Endothelial cell (in vitro differentiated cells): Measurements from ENCODE around the gene CFAP46. TPM values are rescaled to one million over a fixed set of nuclear protein-coding genes. Genes with fewer than 3 reads are reported as not detected.

Experiments
- DNase-seq: peaks from one replicate; pipeline ENCODE4 v3.0.0; 2021; ENCODE audit warnings: low spot score
- H3K27ac Mint-ChIP-seq: one replicate; pipeline ENCODE4 v1.8.0; 2021; ENCODE audit warnings: mixed read lengths, inconsistent platforms; ENCODE audit not compliant: unreplicated experiment
- H3K27me3 Mint-ChIP-seq: one replicate; pipeline ENCODE4 v1.8.0; 2021; ENCODE audit warnings: mild to moderate bottlenecking, moderate library complexity, mixed read lengths, inconsistent platforms; ENCODE audit not compliant: unreplicated experiment
- H3K36me3 Mint-ChIP-seq: one replicate; pipeline ENCODE4 v1.8.0; 2021; ENCODE audit warnings: mild to moderate bottlenecking, low read depth, mixed read lengths, inconsistent platforms; ENCODE audit not compliant: unreplicated experiment
- H3K4me1 Mint-ChIP-seq: one replicate; pipeline ENCODE4 v1.8.0; 2021; ENCODE audit warnings: mild to moderate bottlenecking, mixed read lengths, inconsistent platforms; ENCODE audit not compliant: unreplicated experiment
- H3K4me3 Mint-ChIP-seq: one replicate; pipeline ENCODE4 v1.8.0; 2021; ENCODE audit warnings: mild to moderate bottlenecking, mixed read lengths, inconsistent platforms; ENCODE audit not compliant: unreplicated experiment
- H3K9me3 Mint-ChIP-seq: one replicate; pipeline ENCODE4 v1.8.0; 2021; ENCODE audit warnings: mixed read lengths, inconsistent platforms; ENCODE audit not compliant: unreplicated experiment
- CTCF ChIP-seq: fragments of 200-600 bp; sonication (generic); IDR thresholded peaks from one replicate; pipeline ENCODE4 v1.5.0; 2021; ENCODE audit warnings: antibody characterized with exemption; ENCODE audit not compliant: unreplicated experiment
- total RNA-seq: library from RNA; stranded (reverse); fragmentation: NEBNext Ultra II Directional; extraction: Animal tissue kit (Norgen Biotek cat#: 25700); gene quantifications from one replicate; pipeline ENCODE4 v1.2.1, GENCODE V29; 2021; ENCODE audit not compliant: unreplicated experiment

CFAP46 gene
- total RNA-seq, 1 donor from 2014 or later = 0.95 TPM

GRCh38 chr10:132943791-132944404, 1.5 kb upstream of the CFAP46 start:
- H3K27me3 Mint-ChIP-seq = peaks cover 10% of the 10 kb centered on the region

GRCh38 chr10:132943058-132943790, 854 bp upstream of the CFAP46 start:
- DNase-seq = no peak
- TF ChIP-seq CTCF = no peak
- H3K4me1 Mint-ChIP-seq = peaks cover 3% of the 10 kb centered on the region
- H3K9me3 Mint-ChIP-seq = no peaks in the 10 kb centered on the region
- H3K27me3 Mint-ChIP-seq = peaks cover 10% of the 10 kb centered on the region
- peaks cover 8% of the 10 kb centered on the region for H3K36me3 Mint-ChIP-seq
- H3K4me3 Mint-ChIP-seq = peak overlapping the region; percentile 91
- H3K27ac Mint-ChIP-seq = no peak overlapping the region

More at GRCh38 chr10:132943791-132944404, 1.5 kb upstream of the CFAP46 start:
- no peaks in the 10 kb centered on the region for H3K9me3 Mint-ChIP-seq
- peaks cover 3% of the 10 kb centered on the region for H3K4me1 Mint-ChIP-seq
- H3K27ac Mint-ChIP-seq = no peak overlapping the region
- peaks cover 8% of the 10 kb centered on the region for H3K36me3 Mint-ChIP-seq
- TF ChIP-seq CTCF = no peak
- H3K4me3 Mint-ChIP-seq = peak overlapping the region; percentile 1
- no peak for DNase-seq

GRCh38 chr10:132941640-132942051, 724 bp downstream of the CFAP46 start:
- TF ChIP-seq CTCF = no peak
- Mint-ChIP-seq H3K9me3 (no peaks in the 10 kb centered on the region), H3K27me3 (peaks cover 10% of the 10 kb centered on the region), H3K27ac (no peak overlapping the region), H3K36me3 (peaks cover 3% of the 10 kb centered on the region), H3K4me1 (peaks cover 3% of the 10 kb centered on the region), H3K4me3 (peak overlapping the region; percentile 83)
- DNase-seq = no peak

GRCh38 chr10:132940791-132941465, 1.4 kb downstream of the CFAP46 start:
- Mint-ChIP-seq H3K27ac (no peak overlapping the region), H3K36me3 (peaks cover 3% of the 10 kb centered on the region), H3K4me3 (no peak overlapping the region), H3K27me3 (peaks cover 10% of the 10 kb centered on the region), H3K4me1 (peaks cover 3% of the 10 kb centered on the region), H3K9me3 (no peaks in the 10 kb centered on the region)
- no peak for TF ChIP-seq CTCF
- no peak for DNase-seq
